GM18867 (cell line): Measurements from ENCODE around the gene CHRFAM7A.
A peak's percentile ranks its signal among the peaks of the same experiment; 100 is the strongest.
"Not testable (repeated sequence)": the region's sequence is repeated elsewhere in the genome, so short reads cannot be mapped to it uniquely, and the experiment has no call there.

Experiments used
- ATAC-seq: cut with Tn5 transposase; IDR thresholded peaks from one replicate; pipeline ENCODE4 v1.9.1; 2021; ENCODE audit warnings: mild to moderate bottlenecking, moderate library complexity; ENCODE audit not compliant: unreplicated experiment

CHRFAM7A gene

DNA sequence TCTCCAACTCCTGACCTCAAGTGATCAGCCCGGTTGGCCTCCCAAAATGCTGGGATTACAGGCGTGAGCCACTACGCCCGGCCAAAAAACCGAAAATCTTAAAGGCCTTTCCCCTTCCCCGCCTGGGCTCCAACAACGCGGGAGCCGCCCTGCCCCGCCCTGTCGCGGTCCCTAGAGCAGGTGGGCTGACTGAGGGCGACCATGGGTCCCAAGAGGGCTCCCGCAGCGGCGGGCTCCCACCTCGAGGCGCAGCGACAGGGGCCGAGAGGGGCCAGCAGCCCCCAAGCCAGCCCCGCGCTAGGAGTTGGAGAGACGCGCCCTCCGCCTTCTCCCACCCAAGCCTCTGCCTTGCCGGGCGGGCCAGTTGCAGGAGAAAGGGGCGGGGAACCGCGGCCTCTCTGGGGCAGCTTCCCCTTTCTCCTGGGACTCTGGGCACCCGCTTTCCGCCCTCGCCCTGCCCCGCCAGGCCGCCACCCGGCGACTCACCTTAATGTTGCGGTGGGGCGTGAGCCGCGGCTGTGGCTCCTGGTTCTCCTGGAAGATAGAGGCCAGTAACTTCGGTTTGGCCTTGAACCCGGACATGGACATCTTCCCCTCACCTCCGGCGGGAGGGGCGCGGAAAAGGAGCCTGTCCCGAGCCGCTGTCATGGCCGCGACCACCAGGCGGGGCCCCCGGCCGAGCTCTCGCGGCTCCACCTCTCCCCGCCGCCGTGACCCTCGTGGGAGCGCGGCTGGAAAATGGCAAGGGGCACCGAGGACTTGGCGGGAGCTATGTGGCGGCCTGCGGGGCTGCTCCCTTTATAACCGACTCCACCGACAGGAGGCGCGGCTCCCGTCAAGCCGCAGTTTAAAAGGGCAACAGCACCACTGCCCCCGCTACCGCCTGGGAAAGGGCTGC, at the start of gene CHRFAM7A:
Gene CHRFAM7A, minus strand, starts transcription at position 775 of the 898 bp plus-strand sequence. CDS start 10,189 bp downstream, outside the sequence.
- ATAC-seq: not testable (repeated sequence)

DNA sequence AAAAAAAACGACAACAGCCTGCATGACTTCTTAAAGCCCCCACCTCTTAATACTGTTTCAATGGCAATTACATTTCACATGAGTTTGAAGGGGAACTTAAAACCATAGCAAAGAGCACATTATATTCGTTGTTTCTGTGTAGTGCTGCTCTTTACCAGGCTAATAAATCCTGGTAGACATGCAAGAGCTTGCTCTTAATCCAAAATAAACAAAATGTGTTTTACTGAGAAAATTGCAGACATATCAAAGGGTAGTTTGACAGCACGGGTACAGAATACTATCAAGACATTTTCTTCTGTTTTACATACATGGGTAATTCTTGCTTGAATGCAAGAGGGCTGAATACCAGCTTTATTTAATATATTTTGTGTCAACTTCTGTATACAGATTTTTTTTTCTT, 45.0 kb upstream of the CHRFAM7A start:
- ATAC-seq: not testable (repeated sequence)

DNA sequence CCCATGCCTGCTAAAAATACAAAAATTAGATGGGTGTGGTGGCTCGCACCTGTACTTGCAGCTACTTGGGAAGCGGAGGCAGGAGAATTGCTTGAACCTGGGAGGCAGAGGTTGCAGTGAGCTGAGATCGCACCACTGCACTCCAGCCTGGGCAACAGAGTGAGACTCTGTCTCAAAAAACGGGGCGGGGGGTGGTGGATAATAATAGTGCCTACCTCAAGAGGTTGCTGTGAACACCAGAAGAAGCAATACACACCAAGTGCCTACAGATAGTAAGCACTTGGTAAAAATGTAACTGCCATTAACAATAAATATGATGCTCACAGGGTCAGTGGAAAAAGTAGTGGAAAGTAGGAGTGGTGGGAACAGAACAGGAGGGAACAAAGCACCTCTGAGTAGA, 42.5 kb upstream of the CHRFAM7A start:
- ATAC-seq: not testable (repeated sequence)

DNA sequence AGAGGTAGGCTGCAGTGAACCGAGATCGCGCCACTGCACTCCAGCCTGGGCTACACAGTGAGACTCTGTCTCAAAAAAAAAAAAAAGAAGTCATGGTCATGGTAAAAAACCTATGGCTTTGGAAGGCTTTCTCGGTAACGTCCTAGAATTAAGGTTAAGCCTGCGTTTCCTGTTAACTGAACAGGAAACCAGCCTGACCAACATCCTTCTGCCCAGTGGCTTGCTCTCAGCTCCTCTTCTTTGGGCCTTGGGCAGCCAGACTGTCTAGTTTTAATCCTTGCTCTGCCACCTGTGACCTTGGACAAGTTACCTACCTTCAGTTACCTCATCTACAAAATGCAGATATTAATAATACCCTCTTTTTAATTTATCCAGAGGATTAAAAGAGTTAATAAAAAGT, 27.4 kb upstream of the CHRFAM7A start:
- not testable (repeated sequence) for ATAC-seq

DNA sequence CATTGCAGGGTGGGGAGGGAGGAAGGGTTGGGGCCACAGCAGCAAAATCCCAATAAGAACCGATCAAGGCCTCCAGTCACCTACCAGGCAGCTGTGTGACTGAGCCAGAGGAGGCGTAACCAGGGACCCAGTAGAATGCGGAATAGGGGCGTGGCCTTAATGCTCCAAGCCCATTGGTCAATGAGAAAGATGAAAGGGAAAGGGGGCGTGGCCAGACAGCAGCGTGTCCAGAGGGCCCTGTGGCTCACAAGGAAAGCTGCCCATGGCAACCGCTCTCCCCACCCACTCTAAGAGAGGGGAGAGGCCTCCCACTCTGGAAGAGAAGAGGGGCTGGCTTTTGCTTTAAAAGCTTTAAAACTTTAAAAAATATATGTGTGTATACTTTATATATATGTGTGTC, 20.8 kb upstream of the CHRFAM7A start, which contains the start of gene GOLGA8R:
Gene GOLGA8R, minus strand, starts transcription at position 101 of the 400 bp plus-strand sequence. Its CDS starts 98 bp downstream, at position 3.
- not testable (repeated sequence) for ATAC-seq

DNA sequence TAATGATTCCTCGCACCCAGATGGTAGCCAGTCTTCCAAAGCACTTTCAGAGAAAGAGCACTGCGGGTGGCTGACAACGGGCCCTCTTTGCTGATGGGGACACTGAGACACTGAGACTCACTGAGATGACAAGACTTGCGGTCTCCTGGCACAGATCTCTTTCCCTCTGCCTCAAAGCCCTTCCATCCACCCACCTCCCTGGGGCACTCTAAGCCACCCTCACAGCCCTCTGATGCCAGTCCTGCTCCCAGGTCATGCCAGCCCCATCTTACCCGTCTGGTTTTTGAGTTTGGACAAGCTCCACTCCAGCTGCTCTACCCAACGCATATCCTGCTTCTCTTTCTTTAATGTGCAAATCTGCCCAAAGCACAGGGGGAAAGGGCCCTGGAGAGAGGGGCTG, 14.3 kb upstream of the CHRFAM7A start:
- ATAC-seq: not testable (repeated sequence)

DNA sequence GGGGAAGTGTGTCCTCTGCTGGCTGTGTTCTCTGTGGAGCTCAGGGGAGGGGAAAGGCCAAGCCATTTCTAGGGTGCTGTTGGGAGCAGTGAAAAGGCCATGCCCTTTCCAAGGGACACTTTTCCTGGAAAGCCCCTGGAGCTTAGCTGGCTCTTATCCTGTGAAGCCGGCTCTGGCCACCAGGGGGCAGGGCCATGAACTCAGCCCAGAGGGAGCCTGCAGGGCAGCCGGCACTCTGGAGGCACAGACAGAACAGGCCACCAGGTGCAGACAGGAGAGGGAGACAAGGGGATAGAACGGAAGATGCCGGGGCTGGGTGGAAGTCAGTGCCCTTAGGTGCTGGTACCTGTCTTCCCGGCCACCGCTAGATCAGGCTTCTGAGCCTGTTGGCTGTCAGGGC, 5.6 kb upstream of the CHRFAM7A start:
- ATAC-seq: peak; percentile 40

DNA sequence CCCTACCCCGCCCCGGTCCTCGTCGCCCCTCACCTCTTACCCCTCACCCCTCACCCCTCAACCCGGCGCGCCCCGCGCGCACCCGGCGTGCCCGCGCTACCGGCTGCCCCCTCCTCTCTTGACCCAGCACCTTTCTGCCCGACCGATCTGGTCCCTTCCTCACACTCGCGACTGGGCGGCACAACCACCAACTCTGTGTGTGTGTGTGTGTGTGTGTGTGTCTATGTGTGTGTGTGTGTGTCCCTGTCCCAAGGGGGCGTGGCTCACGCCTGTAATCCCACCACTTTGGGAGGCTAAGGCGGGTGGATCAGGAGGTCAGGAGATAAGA, 288 bp upstream of the CHRFAM7A start:
- not testable (repeated sequence) for ATAC-seq

DNA sequence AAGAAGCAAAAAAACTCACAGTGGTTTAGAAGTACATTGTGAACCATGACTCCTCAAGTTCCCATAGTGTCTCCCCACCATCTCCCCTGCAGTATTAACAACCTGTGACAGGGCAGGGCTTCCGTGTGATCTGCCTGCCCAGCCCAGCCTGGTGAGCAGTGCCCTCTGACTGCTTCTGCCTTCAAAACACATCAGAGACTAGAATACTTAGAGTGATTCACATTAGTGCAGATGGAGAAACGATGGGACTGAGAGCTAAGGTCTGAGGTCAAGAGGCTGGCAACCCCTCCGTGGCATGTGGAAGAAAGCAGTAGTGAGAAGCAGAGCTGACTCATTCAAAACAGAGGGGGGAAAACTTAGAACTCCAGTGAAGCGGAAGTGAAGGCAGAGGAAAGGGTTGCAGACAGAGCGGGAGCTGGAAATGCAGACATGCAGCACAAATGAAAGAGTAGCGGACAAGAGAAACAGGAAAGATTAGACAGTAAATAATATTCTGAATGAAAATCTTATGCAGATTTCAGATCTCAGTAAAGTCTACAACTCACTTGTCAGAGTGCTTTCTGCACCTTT, 6.9 kb downstream of the CHRFAM7A start:
- ATAC-seq: not testable (repeated sequence)

DNA sequence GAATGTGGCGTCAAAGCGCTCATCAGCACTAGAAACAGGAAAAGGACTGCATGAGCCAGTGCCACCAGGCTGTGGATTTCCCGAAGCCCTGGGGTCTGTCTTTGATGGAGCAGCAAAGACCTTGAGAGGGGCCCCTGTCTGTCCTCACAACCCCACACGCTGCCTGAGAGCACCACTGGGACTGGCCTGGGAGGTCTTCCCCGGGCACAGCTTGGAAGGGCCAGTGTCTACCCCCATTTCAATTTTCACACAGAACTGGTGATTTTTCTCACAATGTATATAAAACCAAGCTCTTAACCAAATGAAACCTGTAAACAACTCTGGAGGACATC, 16.3 kb downstream of the CHRFAM7A start:
- ATAC-seq: not testable (repeated sequence)

DNA sequence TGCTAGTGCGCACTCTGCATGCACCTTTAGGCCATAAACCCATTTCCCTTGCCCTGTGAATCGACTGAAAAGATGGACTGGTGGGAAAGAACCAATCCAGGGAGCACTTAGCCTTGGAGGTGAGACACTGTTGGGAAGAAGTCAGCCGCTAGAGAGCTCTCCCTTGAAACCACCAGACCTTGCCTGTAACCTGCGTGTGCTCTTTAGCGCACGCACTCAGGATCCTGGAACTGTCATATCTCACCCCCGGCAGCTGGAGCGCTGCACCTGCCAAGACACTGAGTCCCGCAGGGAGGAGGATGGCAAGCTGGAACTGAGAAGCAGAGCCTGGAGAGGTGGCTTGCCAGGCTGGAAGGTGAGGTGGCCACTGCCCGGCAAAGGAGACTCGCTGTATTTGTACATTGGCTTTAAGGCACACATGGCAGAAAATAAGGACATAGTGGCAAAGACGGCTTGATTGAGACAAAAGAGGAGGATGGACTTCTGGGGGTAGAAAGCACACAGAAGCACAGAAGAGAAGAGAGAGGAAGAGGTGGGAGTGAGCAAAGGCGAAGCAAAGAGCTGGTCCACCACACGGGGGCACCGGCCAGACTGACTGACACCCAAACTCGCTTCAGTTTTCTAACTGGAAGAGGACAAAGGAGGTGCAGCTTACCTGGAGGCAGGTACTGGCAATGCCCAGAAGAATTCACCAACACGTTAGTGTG, 16.8 kb downstream of the CHRFAM7A start:
- not testable (repeated sequence) for ATAC-seq

DNA sequence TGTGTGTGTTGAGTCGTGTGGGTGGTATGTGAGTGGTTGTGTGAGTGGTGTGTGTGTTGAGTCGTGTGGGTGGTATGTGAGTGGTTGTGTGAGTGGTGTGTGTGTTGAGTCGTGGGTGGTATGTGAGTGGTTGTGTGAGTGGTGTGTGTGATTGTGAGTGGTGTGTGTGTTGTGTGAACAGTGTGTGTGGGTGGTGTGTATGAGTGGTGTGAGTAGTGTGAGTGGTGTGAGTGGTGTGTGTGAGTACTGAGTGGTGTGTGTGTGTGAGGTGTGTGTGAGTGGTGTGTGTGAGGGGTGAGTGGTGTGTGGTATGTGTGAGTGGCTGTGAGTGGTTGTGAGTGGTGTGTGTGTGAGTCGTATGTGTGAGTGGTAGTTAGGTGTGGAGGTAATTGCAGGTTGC, 17.5 kb downstream of the CHRFAM7A start:
- ATAC-seq: not testable (repeated sequence)

DNA sequence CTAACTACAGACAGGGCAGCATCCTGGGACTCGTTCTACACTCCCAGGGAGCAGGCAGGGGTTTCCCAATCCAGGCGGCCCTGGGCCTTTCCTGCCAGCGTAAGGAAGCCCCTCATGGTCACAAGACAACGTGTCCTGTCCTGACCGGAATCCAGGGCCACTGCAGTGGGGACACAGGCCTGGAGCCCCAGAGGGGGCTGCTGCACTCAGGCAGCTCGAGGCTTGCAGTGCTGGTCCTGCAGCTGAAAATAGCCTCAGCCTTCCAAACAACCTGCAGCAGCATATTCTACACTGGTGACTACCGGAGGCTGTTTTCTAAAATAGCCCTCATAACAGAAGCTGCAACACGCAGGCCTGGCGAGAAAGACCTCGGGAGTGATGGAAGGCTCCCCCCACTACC, 18.5 kb downstream of the CHRFAM7A start:
- not testable (repeated sequence) for ATAC-seq

DNA sequence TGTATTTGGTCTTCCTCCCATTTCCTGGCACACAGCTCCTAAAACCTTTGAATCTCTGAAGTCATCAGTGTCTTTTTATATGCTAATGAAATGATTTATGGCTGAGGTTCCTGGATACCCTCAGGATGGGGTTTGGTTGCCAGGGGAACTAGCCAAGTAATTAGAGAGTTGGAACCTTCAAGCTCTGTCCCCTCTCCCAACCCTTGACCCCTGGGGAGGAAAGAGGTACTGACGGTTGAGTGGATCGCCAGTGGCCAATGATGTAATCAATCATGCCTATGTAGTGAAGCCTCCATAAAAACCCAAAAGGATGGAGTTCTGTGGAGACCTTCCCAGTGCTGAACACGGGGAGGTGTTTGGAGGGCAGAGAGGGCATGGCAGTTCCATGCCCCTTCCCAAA, 25.1 kb downstream of the CHRFAM7A start:
- not testable (repeated sequence) for ATAC-seq

DNA sequence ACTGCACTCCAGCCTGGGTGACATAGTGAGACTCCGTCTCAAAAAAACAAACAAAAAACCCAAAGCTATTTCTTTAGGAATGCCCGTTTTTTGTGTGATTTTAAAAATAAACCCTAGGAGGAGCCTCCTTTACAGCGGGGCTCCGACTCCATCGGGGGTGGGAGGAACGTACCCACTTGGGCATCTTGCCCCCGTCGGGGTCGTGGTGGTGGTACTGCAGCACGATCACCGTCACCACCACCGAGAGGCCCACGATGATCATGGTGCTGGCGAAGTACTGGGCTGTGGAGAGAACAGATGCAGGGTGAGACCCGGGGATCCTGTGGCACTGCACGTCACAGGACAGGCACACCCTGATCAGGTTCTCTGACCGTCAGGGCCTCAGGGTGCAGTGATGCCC, 26.1 kb downstream of the CHRFAM7A start:
- ATAC-seq: not testable (repeated sequence)

DNA sequence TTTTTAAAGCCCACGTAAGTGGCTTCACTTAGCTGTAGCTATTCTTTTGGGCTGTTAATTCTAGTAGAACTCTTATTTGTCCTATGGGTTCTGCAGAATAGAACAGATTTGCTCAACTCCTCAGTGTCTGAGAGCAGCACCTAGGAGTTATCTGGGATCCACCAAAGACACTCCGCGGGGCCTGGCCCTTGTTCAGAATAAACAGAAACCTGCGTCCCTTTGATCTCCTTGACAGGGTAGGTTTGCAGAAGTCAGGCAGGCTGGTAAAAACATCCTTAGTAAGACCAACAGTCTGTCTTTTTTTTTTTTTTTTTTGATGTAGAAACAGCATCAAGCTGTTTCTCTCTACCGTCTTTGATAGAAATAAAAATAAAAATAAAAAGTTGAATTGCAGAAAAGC, 31.9 kb downstream of the CHRFAM7A start:
- not testable (repeated sequence) for ATAC-seq

DNA sequence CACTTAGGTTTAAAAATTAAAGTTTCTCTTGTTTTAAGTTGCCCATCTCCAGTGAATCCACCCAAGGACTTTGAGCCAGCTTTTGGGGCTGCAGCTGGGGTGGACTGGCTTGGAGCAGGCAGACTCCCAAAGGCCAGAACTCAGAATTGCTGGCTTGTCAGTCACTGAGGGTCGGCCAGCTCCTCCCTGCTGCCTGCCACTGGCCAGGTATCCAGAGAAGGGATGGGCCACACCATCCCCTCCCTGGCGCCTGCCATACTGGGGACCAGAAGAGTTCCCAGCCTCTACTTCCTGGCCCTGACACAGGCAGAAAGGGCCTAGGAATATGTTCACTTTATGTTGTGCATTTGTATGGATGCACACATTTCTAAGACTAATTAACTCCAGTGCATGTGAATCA, 32.4 kb downstream of the CHRFAM7A start:
- ATAC-seq: not testable (repeated sequence)

DNA sequence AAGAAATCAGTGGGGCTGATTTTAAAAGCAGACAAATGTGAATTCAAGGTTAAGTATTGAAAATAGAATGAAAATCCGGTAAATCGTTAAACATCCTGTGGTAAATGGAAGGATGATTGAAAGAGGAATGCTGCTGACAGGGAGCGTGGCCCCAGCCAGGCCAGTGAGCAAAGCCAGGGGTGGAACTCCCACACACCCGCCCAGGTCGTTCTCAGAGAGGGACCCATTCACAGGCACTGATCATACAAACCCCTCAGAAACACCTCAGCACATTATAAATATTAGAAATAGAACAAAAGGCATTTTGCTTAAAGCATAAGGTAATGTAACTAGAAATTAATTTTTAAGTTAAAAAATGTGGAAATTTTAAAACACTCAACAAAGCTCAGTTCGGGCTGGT, 38.3 kb downstream of the CHRFAM7A start:
- not testable (repeated sequence) for ATAC-seq

DNA sequence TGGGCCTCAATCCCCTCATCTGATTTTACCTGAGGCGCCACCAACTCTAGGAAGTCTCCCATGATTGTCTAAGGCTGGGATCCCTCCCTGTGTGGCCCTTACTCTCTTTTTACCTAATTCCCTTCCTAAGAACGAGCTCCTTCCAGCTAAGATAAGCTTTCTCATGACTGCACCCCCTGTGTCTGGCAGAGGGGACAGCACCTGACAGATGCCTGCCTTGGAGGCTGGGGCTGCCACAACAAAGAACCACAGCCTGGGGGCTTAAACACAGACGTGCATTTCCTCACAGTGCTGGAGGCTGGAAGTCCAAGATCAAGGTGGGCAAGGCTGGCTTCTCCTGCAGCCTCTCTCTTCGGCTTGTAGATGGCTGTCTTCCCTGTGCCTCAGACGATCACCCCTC, 43.5 kb downstream of the CHRFAM7A start:
- ATAC-seq: not testable (repeated sequence)

DNA sequence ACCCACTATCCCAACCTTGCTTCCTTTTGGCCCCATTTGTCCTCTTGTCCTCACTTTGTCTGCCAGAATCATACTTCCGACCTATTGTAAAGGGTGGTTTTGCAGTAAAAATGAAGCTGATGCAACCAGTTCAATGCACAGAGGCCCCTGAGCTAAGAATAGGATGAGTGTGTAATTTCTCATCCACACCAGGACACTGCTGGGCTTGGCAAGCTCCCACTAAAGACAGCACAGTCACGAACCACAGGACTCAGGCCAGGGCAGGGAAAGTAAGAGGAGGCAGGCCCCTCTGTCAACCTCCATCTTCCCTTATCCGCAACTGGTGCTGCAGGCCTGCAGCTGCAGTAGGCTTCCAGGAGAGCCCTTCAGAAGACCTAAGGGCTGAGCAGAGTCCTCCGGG, 56.8 kb downstream of the CHRFAM7A start:
- ATAC-seq: not testable (repeated sequence)

DNA sequence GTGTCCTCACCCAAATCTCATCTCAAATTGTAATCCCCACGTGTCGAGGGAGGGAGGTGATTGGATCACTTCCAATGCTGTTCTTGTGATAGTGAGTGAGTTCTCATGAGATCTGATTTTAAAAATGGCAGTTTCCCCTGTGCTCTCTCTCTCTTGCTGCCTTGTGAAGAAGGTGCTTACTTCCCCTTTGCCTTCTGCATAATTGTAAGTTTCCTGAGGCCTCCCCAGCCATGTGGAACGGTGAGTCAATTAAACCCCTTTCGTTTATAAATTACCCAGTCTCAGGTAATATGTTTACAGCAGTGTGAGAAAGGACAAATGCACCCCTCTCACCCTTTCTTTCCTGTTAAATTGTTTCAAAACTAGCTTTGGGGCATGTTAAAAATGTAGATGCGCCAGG, 59.2 kb downstream of the CHRFAM7A start:
- ATAC-seq: peak; percentile 67

DNA sequence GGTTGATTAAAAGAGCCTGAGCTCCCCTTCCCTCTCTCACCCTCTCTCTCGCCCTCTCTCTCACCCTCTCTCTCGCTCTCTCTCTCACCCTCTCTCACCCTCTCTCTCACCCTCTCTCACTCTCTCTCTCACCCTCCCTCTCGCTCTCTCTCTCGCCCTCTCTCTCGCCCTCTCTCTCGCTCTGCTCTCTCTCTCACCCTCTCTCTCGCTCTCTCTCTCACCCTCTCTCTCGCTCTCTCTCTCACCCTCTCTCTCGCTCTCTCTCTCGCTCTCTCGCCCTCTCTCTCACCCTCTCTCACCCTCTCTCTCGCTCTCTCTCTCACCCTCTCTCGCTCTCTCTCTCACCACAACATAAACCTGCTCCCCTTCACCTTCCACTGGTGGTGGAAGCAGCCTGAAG, 67.2 kb downstream of the CHRFAM7A start:
- not testable (repeated sequence) for ATAC-seq
